Effector memory CD8-positive, alpha-beta T cell (primary cell): ENCODE results near the gene PAF1.
A peak's percentile ranks its signal among the peaks of the same experiment; 100 is the strongest.
"Not testable (repeated sequence)": the region's sequence is repeated elsewhere in the genome, so short reads cannot be mapped to it uniquely, and the experiment has no call there.

ENCODE experiments used
- ATAC-seq: fragments of 150-1000 bp; cut with Tn5 transposase; replicated peaks from 2 replicates; pipeline ENCODE4 v1.10.0; 2021; ENCODE audit warnings: mild to moderate bottlenecking, moderate library complexity
- DNase-seq, 3 experiments: peaks; one replicate each; pipeline ENCODE4 v3.0.0; 2021
- H3K27ac Mint-ChIP-seq, 2 donors: one replicate each; pipeline ENCODE4 v1.8.0; 2022; ENCODE audit warnings: mild to moderate bottlenecking in 2 of 2, mixed read lengths in 2 of 2, moderate library complexity in 2 of 2
- H3K27me3 Mint-ChIP-seq, 2 donors: one replicate each; pipeline ENCODE4 v1.8.0; 2022; ENCODE audit warnings: mixed read lengths in 2 of 2
- H3K36me3 Mint-ChIP-seq: one replicate; pipeline ENCODE4 v1.8.0; 2022; ENCODE audit warnings: mild to moderate bottlenecking, moderate library complexity, mixed read lengths; ENCODE audit not compliant: insufficient read depth
- H3K4me1 Mint-ChIP-seq, 2 donors: one replicate each; pipeline ENCODE4 v1.8.0; 2022; ENCODE audit warnings: low read depth in 2 of 2, mixed read lengths in 2 of 2
- H3K4me3 Mint-ChIP-seq, 2 donors: one replicate each; pipeline ENCODE4 v1.8.0; 2022; ENCODE audit warnings: mild to moderate bottlenecking in 2 of 2, mixed read lengths in 2 of 2, moderate library complexity in 2 of 2
- H3K9me3 Mint-ChIP-seq, 2 donors: one replicate each; pipeline ENCODE4 v1.8.0; 2022; ENCODE audit warnings: mixed read lengths in 2 of 2

Gene PAF1

GRCh38 chr19:39341129-39341718 is 49.7 kb downstream of the PAF1 start:
- Mint-ChIP-seq H3K27me3 (no peaks in the 10 kb centered on the region), H3K36me3 (peaks cover 16% of the 10 kb centered on the region), H3K4me3 (peak overlapping the region; percentile 95 to 97), H3K9me3 (no peaks in the 10 kb centered on the region), H3K27ac (peak overlapping the region; percentile 91 to 92), H3K4me1 (peaks cover 41 to 57% of the 10 kb centered on the region in 2 donors)
- DNase-seq (no peak), ATAC-seq (no peak)

DNA sequence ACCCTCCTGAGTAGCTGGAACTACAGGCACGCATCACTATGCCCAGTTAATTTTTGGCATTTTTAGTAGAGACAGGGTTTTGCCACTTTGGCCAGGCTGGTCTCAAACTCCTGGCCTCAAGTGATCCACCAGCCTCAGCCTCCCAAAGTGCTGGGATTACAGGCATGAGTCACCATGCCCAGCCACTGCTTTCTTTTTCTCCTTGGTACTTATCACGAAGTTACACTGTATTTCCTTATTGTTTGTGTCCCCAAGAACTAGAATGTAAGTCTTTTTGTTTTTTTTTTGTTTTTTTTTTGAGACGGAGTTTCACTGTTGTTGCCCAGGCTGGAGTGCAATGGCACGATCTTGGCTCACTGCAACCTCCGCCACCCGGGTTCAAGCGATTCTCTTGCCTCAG is 50.8 kb downstream of the PAF1 start:
- Mint-ChIP-seq H3K27ac (peak overlapping the region in 1 of 2 donors; percentile 42), H3K4me3 (peak overlapping the region; percentile 95 to 97), H3K36me3 (peaks cover 24% of the 10 kb centered on the region), H3K4me1 (peaks cover 41 to 57% of the 10 kb centered on the region in 2 donors)
- H3K27me3 Mint-ChIP-seq, H3K9me3 Mint-ChIP-seq, DNase-seq, ATAC-seq: not testable (repeated sequence)

- H3K27ac Mint-ChIP-seq: peak overlapping the region; percentile 28 to 42
Observed at GRCh38 chr19:39339674-39340073, 51.2 kb downstream of the PAF1 start.

GRCh38 chr19:39336483-39336882 is 54.4 kb downstream of the PAF1 start:
- H3K36me3 Mint-ChIP-seq: peaks cover 44% of the 10 kb centered on the region
- no peaks in the 10 kb centered on the region for H3K27me3 Mint-ChIP-seq
- no peak for ATAC-seq
- DNase-seq: no peak
- peak overlapping the region; percentile 97 to 99 for H3K27ac Mint-ChIP-seq
- peak overlapping the region; percentile 99 for H3K4me3 Mint-ChIP-seq
- no peaks in the 10 kb centered on the region for H3K9me3 Mint-ChIP-seq
- H3K4me1 Mint-ChIP-seq: peaks cover 33 to 45% of the 10 kb centered on the region in 2 donors

More at GRCh38 chr19:39339674-39340073, 51.2 kb downstream of the PAF1 start:
- DNase-seq: no peak
- peaks cover 42 to 57% of the 10 kb centered on the region in 2 donors for H3K4me1 Mint-ChIP-seq
- peaks cover 26% of the 10 kb centered on the region for H3K36me3 Mint-ChIP-seq
- no peak overlapping the region for H3K4me3 Mint-ChIP-seq
- H3K9me3 Mint-ChIP-seq: no peaks in the 10 kb centered on the region
- H3K27me3 Mint-ChIP-seq: no peaks in the 10 kb centered on the region
- no peak for ATAC-seq
